ENCODE results near the gene ATP8B4. TPM values are rescaled to one million over a fixed set of nuclear protein-coding genes. Genes with fewer than 3 reads are reported as not detected.
A peak's percentile ranks its signal among the peaks of the same experiment; 100 is the strongest.

Gene ATP8B4
- polyA plus RNA-seq, 1 of the 3 experiments (the other 2 are of a cell fraction) = 0.03 TPM

DNA sequence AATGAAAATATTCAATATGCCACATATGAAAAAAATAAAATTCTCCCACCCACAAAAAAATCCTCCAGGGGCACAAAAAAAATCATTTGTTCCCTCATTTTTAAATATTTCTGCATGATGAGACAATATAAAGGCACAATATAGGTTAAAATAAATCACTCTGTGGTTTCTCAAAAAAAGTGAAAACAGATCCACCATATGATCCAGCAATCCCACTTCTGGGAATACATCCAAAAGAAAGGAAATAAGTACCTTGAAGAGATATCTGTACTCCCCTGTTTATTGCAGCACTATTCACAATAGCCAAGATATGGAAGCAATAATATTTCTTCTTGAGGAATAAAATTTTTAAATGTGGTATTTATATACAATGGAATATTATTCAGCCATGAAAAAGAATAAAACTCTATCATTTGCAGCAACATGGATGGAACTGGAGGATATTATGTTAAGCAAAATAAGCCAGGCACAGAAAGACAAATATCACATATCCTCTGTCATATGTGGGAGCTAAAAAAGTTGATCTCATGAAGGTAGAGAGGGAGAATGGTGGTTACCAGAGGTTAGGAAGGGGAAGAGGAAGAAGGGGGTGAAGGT, 1.5 kb downstream of the ATP8B4 start (continued):
- no peak for TF ChIP-seq RCOR1 (IDR thresholded peaks at IDR 0.05; ENCODE audit: low read length)
- TF ChIP-seq GATA2 (CRISPR knock-in tag; IDR thresholded peaks at IDR 0.05) = no peak

DNA sequence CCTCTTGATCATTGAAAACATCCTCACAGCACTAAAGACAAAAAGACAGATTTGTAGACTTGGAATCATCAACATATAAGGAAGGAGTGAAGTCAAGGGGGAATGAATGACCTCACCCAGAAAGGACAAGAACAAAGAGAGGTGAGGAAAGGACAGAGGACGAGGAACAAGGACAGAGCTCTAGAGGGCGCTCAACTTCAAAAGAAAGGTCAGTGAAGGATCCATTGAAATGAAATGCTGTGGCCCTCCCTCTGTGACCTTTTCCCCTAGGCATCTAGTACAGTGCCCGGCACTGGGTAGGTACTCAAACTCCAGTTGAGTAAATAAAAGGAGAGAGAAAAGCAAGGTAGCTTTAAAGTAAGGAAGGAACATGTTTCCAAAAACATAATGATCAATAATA, 2.6 kb downstream of the ATP8B4 start:
- Histone ChIP-seq H3K27me3 (ENCODE audit: insufficient read depth) (peaks cover 4% of the 10 kb centered on the region; the same call in 1 of the 2 replicates), H3K27ac (ENCODE audit: low read depth in 2 of 2, low read length in 1 of 2) (no peak overlapping the region), H2AFZ (ENCODE audit: low read depth) (no peak overlapping the region), H3K36me3 (replicated peaks in 1 of 2; ENCODE audit: control insufficient read depth in 1 of 2, insufficient read depth in 2 of 2, low read length in 1 of 2) (no peaks in the 10 kb centered on the region), H3K9me2 (no peaks in the 10 kb centered on the region), H3K4me3 (ENCODE audit: low read depth in 2 of 2, low read length in 1 of 2) (no peak overlapping the region), H3K4me1 (ENCODE audit: control insufficient read depth in 1 of 2, insufficient read depth in 2 of 2, low read depth in 1 of 2, low read length in 1 of 2) (no peaks in the 10 kb centered on the region; a peak in 1 of 4 replicates), H3K9me3 (no peaks in the 10 kb centered on the region), H3K4me2 (no peak overlapping the region), H4K20me1 (ENCODE audit: insufficient read depth) (no peaks in the 10 kb centered on the region), H3K9ac (no peak overlapping the region), H3F3A (replicated peaks; ENCODE audit: insufficient read depth) (no peaks in the 10 kb centered on the region), H3K79me2 (ENCODE audit: insufficient read depth) (no peaks in the 10 kb centered on the region)
- 41% methylated on average over 3 of the region's 3 CpGs for WGBS (ENCODE audit: low lambda C conversion rate)
- no peak for DNase-seq
- POLR2A ChIA-PET = no interaction called here
- CTCF ChIA-PET = no interaction called here
- TF ChIP-seq FOSL2 (IDR thresholded peaks at IDR 0.05; ENCODE audit: borderline replicate concordance, low read depth) = no peak
- TF ChIP-seq RAD21 (IDR thresholded peaks at IDR 0.05; ENCODE audit: low read length) = peak; percentile 21
- no peak for TF ChIP-seq JUND (IDR thresholded peaks at IDR 0.05)
- TF ChIP-seq GABPA (IDR thresholded peaks at IDR 0.05; ENCODE audit: low read depth) = no peak
- no peak for TF ChIP-seq RXRA (IDR thresholded peaks at IDR 0.05; ENCODE audit: borderline replicate concordance, low read depth)
- TF ChIP-seq RFX5 (IDR thresholded peaks at IDR 0.05; ENCODE audit: low read length) = no peak
- TF ChIP-seq EP300 (IDR thresholded peaks at IDR 0.05; ENCODE audit: borderline replicate concordance in 1 of 2, low read depth in 1 of 2, low read length in 1 of 2) = no peak
- TF ChIP-seq, protein P1, sequence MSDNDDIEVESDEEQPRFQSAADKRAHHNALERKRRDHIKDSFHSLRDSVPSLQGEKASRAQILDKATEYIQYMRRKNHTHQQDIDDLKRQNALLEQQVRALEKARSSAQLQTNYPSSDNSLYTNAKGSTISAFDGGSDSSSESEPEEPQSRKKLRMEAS (IDR thresholded peaks at IDR 0.05; ENCODE audit: low read depth) = no peak
- TF ChIP-seq SMC3 (IDR thresholded peaks at IDR 0.05; ENCODE audit: low read depth, low read length) = peak; percentile 22; the same call in 1 of the 2 replicates
- TF ChIP-seq, protein P2, sequence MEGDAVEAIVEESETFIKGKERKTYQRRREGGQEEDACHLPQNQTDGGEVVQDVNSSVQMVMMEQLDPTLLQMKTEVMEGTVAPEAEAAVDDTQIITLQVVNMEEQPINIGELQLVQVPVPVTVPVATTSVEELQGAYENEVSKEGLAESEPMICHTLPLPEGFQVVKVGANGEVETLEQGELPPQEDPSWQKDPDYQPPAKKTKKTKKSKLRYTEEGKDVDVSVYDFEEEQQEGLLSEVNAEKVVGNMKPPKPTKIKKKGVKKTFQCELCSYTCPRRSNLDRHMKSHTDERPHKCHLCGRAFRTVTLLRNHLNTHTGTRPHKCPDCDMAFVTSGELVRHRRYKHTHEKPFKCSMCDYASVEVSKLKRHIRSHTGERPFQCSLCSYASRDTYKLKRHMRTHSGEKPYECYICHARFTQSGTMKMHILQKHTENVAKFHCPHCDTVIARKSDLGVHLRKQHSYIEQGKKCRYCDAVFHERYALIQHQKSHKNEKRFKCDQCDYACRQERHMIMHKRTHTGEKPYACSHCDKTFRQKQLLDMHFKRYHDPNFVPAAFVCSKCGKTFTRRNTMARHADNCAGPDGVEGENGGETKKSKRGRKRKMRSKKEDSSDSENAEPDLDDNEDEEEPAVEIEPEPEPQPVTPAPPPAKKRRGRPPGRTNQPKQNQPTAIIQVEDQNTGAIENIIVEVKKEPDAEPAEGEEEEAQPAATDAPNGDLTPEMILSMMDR (IDR thresholded peaks at IDR 0.05) = peak; percentile 41; the same call in 1 of the 2 replicates
- TF ChIP-seq CHD2 (IDR thresholded peaks at IDR 0.05; ENCODE audit: low read length, partially characterized antibody) = no peak
- no peak for TF ChIP-seq ELF1 (IDR thresholded peaks at IDR 0.05)

Measured in SK-N-SH (cell line).